G401 (cell line): ENCODE measurements around the gene PARP12. TPM values are rescaled to one million over a fixed set of nuclear protein-coding genes. Genes with fewer than 3 reads are reported as not detected.

ENCODE experiments used
- DNase-seq: peaks from one replicate; pipeline ENCODE4 v3.0.0-alpha.2; 2015; ENCODE audit warnings: low spot score
- in situ Hi-C: cut with HindIII; loops from 2 replicates; pipeline ENCODE4 v1.10.0; 2016; ENCODE audit warnings: low sequenced_read_pairs, mixed read lengths
- total RNA-seq: library from RNA; depleted of rRNA; stranded (reverse); fragments of >200 nt; shearing (Covaris generic); gene quantifications from 2 replicates; pipeline ENCODE4 v1.2.3, GENCODE V29; 2014

PARP12 gene
- total RNA-seq, 1 experiment from 2014 or later = 0.24 TPM

GRCh38 chr7:140060788-140061606 is 1.8 kb downstream of the PARP12 start:
- DNase-seq = no peak
- in situ Hi-C loops = no loop called here

- in situ Hi-C loops = no loop called here
- DNase-seq = no peak
Measured at GRCh38 chr7:140060243-140060630, 2.5 kb downstream of the PARP12 start.

GRCh38 chr7:140059273-140060242 is 3.2 kb downstream of the PARP12 start:
- no peak for DNase-seq
- in situ Hi-C loops = no loop called here

GRCh38 chr7:140058517-140058916 is 4.2 kb downstream of the PARP12 start:
- in situ Hi-C loops = no loop called here
- DNase-seq = no peak

GRCh38 chr7:140057143-140057535 is 5.6 kb downstream of the PARP12 start:
- in situ Hi-C loops = no loop called here
- no peak for DNase-seq

- no peak for DNase-seq
- in situ Hi-C loops = no loop called here
Measured at GRCh38 chr7:140056431-140057142, 6.2 kb downstream of the PARP12 start.

- no peak for DNase-seq
- in situ Hi-C loops = no loop called here
Measured at GRCh38 chr7:140055833-140056232, 6.9 kb downstream of the PARP12 start.

- no peak for DNase-seq
- in situ Hi-C loops = no loop called here
Measured at GRCh38 chr7:140054751-140055150, 8.0 kb downstream of the PARP12 start.

GRCh38 chr7:140053812-140054539 is 8.8 kb downstream of the PARP12 start:
- in situ Hi-C loops = no loop called here
- DNase-seq = no peak

- DNase-seq = no peak
- in situ Hi-C loops = no loop called here
Measured at GRCh38 chr7:140051820-140052219, 10.9 kb downstream of the PARP12 start.

- no peak for DNase-seq
- in situ Hi-C loops = no loop called here
Measured at GRCh38 chr7:140050100-140050499, 12.7 kb downstream of the PARP12 start.

- in situ Hi-C loops = no loop called here
- DNase-seq = no peak
Measured at GRCh38 chr7:140049339-140050024, 13.3 kb downstream of the PARP12 start.

- in situ Hi-C loops = no loop called here
- DNase-seq = no peak
Measured at GRCh38 chr7:140048989-140049338, 13.8 kb downstream of the PARP12 start.

GRCh38 chr7:140048138-140048537 is 14.6 kb downstream of the PARP12 start:
- in situ Hi-C loops = no loop called here
- DNase-seq = no peak

- in situ Hi-C loops = no loop called here
Measured at GRCh38 chr7:140047197-140047596, 15.6 kb downstream of the PARP12 start.

GRCh38 chr7:140045697-140046096 is 17.1 kb downstream of the PARP12 start:
- no peak for DNase-seq
- in situ Hi-C loops = no loop called here

More at GRCh38 chr7:140047197-140047596, 15.6 kb downstream of the PARP12 start:
- no peak for DNase-seq

GRCh38 chr7:140044251-140044650 is 18.5 kb downstream of the PARP12 start:
- DNase-seq = no peak
- in situ Hi-C loops = no loop called here

- no peak for DNase-seq
- in situ Hi-C loops = no loop called here
Measured at GRCh38 chr7:140042386-140042670, 20.4 kb downstream of the PARP12 start.
